ENCODE data around the gene DSP.

DNA sequence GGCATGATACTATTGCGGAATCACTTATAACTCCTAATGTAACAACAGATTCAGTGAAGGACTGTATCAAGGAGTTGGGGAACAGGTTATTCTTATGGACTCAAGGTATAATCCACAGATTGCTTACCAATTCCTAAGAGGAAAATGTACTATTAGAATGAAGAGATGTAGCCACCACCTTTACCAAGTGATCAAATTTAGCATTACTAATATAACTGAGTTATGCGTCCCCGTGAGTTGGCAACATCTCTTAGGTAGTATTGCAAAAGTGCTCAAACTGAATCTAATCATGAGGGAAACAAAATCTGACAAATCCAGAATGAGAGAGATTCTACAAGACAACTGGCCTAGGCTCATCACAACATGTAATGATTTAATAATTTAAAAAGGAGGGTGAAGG is 47.8 kb downstream of the DSP start:
- TF ChIP-seq, protein P1, sequence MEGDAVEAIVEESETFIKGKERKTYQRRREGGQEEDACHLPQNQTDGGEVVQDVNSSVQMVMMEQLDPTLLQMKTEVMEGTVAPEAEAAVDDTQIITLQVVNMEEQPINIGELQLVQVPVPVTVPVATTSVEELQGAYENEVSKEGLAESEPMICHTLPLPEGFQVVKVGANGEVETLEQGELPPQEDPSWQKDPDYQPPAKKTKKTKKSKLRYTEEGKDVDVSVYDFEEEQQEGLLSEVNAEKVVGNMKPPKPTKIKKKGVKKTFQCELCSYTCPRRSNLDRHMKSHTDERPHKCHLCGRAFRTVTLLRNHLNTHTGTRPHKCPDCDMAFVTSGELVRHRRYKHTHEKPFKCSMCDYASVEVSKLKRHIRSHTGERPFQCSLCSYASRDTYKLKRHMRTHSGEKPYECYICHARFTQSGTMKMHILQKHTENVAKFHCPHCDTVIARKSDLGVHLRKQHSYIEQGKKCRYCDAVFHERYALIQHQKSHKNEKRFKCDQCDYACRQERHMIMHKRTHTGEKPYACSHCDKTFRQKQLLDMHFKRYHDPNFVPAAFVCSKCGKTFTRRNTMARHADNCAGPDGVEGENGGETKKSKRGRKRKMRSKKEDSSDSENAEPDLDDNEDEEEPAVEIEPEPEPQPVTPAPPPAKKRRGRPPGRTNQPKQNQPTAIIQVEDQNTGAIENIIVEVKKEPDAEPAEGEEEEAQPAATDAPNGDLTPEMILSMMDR (conservative IDR thresholded peaks at IDR 0.05; ENCODE audit: low read depth in 2 of 2): no peak
- no peak for TF ChIP-seq EZH2phosphoT487 (IDR thresholded peaks at IDR 0.05; ENCODE audit: unreplicated experiment)

All from GM23338 (cell line).